Panc1 (cell line): Measurements from ENCODE around the gene TMEM170A.

Source experiments
- POLR2AphosphoS5 ChIP-seq: IDR thresholded peaks from 2 replicates; pipeline ENCODE4 v1.6.1; 2012; ENCODE audit warnings: mild to moderate bottlenecking, low read depth, low read length, moderate library complexity
- SIN3A ChIP-seq: IDR thresholded peaks from 2 replicates; pipeline ENCODE4 v1.6.1; 2012; ENCODE audit warnings: low read depth, mild to moderate bottlenecking, low read length, moderate library complexity, borderline replicate concordance; ENCODE audit not compliant: insufficient read depth
- TCF7L2 ChIP-seq: IDR thresholded peaks from 2 replicates; pipeline ENCODE4 v1.6.1; 2011; ENCODE audit warnings: mild to moderate bottlenecking, low read depth, low read length, inconsistent platforms
- TF ChIP-seq, protein P1 (sequence below), 2 experiments: IDR thresholded peaks; 2 replicates each; pipeline ENCODE4 v1.6.1; 2011 to 2012; ENCODE audit warnings: low read depth in 2 of 2, control low read depth in 1 of 2, low read length in 1 of 2, mild to moderate bottlenecking in 1 of 2, moderate library complexity in 1 of 2; ENCODE audit not compliant: insufficient read depth in 1 of 2
- TF ChIP-seq, protein P2 (sequence below): fragments of 450-650 bp; IDR thresholded peaks from 2 replicates; pipeline ENCODE4 v1.5.1; 2017; ENCODE audit warnings: mild to moderate bottlenecking

- TF ChIP-seq POLR2AphosphoS5: no peak
- TF ChIP-seq, protein P1, sequence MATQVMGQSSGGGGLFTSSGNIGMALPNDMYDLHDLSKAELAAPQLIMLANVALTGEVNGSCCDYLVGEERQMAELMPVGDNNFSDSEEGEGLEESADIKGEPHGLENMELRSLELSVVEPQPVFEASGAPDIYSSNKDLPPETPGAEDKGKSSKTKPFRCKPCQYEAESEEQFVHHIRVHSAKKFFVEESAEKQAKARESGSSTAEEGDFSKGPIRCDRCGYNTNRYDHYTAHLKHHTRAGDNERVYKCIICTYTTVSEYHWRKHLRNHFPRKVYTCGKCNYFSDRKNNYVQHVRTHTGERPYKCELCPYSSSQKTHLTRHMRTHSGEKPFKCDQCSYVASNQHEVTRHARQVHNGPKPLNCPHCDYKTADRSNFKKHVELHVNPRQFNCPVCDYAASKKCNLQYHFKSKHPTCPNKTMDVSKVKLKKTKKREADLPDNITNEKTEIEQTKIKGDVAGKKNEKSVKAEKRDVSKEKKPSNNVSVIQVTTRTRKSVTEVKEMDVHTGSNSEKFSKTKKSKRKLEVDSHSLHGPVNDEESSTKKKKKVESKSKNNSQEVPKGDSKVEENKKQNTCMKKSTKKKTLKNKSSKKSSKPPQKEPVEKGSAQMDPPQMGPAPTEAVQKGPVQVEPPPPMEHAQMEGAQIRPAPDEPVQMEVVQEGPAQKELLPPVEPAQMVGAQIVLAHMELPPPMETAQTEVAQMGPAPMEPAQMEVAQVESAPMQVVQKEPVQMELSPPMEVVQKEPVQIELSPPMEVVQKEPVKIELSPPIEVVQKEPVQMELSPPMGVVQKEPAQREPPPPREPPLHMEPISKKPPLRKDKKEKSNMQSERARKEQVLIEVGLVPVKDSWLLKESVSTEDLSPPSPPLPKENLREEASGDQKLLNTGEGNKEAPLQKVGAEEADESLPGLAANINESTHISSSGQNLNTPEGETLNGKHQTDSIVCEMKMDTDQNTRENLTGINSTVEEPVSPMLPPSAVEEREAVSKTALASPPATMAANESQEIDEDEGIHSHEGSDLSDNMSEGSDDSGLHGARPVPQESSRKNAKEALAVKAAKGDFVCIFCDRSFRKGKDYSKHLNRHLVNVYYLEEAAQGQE (IDR thresholded peaks at IDR 0.05; ENCODE audit: insufficient read depth in 1 of 2, low read depth in 2 of 2, low read length in 1 of 2): no peak
- TF ChIP-seq, protein P2, sequence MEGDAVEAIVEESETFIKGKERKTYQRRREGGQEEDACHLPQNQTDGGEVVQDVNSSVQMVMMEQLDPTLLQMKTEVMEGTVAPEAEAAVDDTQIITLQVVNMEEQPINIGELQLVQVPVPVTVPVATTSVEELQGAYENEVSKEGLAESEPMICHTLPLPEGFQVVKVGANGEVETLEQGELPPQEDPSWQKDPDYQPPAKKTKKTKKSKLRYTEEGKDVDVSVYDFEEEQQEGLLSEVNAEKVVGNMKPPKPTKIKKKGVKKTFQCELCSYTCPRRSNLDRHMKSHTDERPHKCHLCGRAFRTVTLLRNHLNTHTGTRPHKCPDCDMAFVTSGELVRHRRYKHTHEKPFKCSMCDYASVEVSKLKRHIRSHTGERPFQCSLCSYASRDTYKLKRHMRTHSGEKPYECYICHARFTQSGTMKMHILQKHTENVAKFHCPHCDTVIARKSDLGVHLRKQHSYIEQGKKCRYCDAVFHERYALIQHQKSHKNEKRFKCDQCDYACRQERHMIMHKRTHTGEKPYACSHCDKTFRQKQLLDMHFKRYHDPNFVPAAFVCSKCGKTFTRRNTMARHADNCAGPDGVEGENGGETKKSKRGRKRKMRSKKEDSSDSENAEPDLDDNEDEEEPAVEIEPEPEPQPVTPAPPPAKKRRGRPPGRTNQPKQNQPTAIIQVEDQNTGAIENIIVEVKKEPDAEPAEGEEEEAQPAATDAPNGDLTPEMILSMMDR: no peak
- TF ChIP-seq SIN3A: no peak
- TF ChIP-seq TCF7L2: no peak
Observed at GRCh38 chr16:75406943-75407342, 57.5 kb downstream of the TMEM170A start.
